Omental fat pad (tissue), 4 donors: ENCODE data around the gene ANKRD13A. TPM values are rescaled to one million over a fixed set of nuclear protein-coding genes. Genes with fewer than 3 reads are reported as not detected.

Experiments
- ATAC-seq: fragments of 150-250 bp; one replicate; pipeline ENCODE4 v1.9.1; 2016; ENCODE audit warnings: mild to moderate bottlenecking, moderate library complexity; ENCODE audit not compliant: low FRiP score
- DNase-seq: peaks from one replicate; pipeline ENCODE4 v3.0.0-alpha.2; 2019; ENCODE audit warnings: low spot score
- CTCF ChIP-seq, 3 donors: fragments of 450-650 bp; IDR thresholded peaks; one replicate each; pipeline ENCODE4 v1.5.1; 2016 to 2017; ENCODE audit warnings: antibody characterized with exemption in 3 of 3, mild to moderate bottlenecking in 3 of 3, moderate library complexity in 2 of 3
- total RNA-seq, 4 donors: library from RNA; depleted of rRNA; stranded (reverse); fragments of >200 nt; gene quantifications; one replicate each; pipeline ENCODE4 v1.1.0, GENCODE V29; 2016

ANKRD13A gene
- 10 to 100 TPM; 33.6 to 93.3 (median 43.2) TPM for total RNA-seq

- TF ChIP-seq CTCF (IDR thresholded peaks at IDR 0.05), result no peak
- peak; percentile 40 for DNase-seq
- peak; percentile 94 for ATAC-seq
Measured at GRCh38 chr12:109998904-109999648, at the start of gene ANKRD13A. TSS of gene ANKRD13A (plus strand) at chr12:109999430. CDS start at chr12:109999689, 259 bp downstream.

DNA sequence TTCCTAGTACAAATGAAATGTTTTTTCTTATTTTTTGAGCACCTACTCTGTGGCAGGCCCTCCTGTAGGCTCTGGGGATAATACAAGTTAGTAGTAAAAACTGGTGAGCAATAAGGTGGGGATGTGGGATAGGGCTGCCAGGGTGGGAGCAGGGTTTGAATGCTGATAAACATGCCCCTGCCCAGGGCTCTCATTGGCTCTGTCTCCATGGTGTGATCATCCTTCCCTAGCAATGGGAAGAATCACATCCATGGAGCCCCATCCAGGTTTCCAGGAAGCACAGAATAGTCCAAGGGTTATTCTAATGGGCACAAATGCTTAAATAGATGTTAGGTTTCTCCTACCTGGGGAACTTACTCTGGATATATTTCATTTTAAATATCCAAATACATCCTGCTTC, 48.6 kb upstream of the ANKRD13A start:
- ATAC-seq (no peak), DNase-seq (no peak)
- TF ChIP-seq CTCF (IDR thresholded peaks at IDR 0.05), result no peak

GRCh38 chr12:109951136-109951535, 48.1 kb upstream of the ANKRD13A start:
- DNase-seq (no peak), ATAC-seq (peak; percentile 11)
- TF ChIP-seq CTCF (IDR thresholded peaks at IDR 0.05), result no peak

DNA sequence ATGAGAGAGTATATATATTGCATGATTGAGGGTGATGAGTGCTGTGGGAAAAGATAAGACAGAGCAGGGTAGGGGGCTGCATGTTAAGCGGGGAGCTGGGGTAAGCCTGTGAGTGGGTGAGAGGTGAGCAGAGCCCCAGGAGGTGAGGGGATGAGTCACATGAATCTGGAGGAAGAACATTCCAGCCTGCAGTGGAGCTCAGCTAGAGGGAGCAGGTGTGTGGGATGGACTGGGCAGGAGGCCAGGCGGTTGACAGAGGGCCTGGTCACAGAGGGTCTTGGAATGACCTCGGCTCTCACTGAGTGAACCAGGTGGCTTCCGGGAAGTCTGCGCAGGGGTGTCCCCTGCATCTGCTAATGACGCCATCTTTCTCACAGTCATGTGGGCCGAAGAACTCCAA, 47.5 kb upstream of the ANKRD13A start:
- TF ChIP-seq CTCF (IDR thresholded peaks at IDR 0.05), result no peak
- DNase-seq (no peak), ATAC-seq (peak; percentile 67)

DNA sequence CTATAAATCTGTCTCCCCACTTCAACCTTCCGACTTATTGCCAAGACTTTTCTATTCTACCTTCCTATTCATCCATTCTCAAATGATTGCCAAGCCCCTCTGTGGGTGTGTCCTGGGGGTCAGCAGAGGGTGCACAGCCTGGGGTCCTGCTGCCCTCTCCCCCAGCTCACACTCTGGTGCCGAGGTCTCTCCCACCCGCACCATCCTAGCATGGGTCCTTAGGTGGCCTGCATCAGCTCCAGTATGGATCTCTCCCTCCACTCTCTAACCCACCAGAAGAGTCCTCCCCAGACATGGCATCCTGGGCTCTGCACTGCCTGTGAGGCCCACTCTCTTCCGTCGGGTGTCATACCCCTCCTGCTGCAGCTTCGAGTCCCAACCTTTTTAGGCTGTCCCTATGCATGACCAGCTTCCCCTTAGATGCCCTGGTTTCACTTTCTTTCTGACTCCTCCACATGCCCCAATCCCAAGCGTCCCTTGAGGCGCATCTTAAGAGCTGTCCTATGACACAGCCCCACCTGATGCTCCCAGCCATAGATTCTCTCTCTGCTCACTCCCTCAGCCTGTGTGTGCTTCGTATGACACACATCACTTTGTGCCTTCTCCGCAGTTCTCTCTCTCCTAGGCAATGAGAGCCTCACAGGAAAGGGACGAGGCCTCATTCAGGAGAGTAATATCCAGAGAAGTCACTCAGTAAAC, 46.9 kb upstream of the ANKRD13A start:
- DNase-seq, result no peak
- no peak for ATAC-seq
- no peak for TF ChIP-seq CTCF (IDR thresholded peaks at IDR 0.05)

DNA sequence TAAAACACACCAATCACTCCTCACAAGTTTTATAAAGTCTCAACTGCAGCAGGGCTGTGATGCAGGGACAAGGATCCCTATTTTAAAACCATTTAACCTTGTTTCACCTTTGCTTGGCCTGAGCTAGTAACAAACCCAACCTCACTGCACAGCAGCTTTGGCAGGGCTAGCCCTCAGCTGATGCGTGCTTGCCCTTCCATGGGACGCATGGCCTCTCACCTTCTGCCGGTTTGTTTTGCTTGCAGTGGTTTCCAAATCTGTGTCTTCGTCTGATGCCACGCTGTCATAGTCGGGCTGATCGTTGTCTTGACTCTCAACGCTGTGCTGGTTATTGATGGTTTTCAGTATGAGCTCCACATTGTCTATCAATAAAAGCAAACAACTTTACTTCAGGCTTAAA, 46.4 kb upstream of the ANKRD13A start:
- no peak for DNase-seq
- ATAC-seq, result no peak
- TF ChIP-seq CTCF (IDR thresholded peaks at IDR 0.05), result no peak

GRCh38 chr12:109953656-109954055, 45.6 kb upstream of the ANKRD13A start:
- no peak for ATAC-seq
- no peak for DNase-seq
- no peak for TF ChIP-seq CTCF (IDR thresholded peaks at IDR 0.05)
